Bronchial smooth muscle cell (primary cell): ENCODE results near the gene RPUSD3. TPM values are rescaled to one million over a fixed set of nuclear protein-coding genes. Genes with fewer than 3 reads are reported as not detected.

Experiments used
- total RNA-seq: library from RNA; depleted of rRNA; stranded (reverse); fragments of >200 nt; gene quantifications from 2 replicates; pipeline ENCODE4 v1.2.1, GENCODE V29; 2014

RPUSD3 gene
- 19.5 and 19.7 TPM in 2 replicates for total RNA-seq

GRCh38 chr3:9843715-9844438 lies at the start of gene RPUSD3:
RPUSD3 (minus strand) TSS chr3:9844008; CDS start chr3:9843990, 18 bp downstream.

GRCh38 chr3:9890249-9891071 lies 46.7 kb upstream of the RPUSD3 start, which contains the start of gene JAGN1:
JAGN1 (plus strand) TSS chr3:9890610; CDS start chr3:9890723, 113 bp downstream.

GRCh38 chr3:9879830-9880549 lies 36.2 kb upstream of the RPUSD3 start, which contains the start of gene CIDEC:
CIDEC (minus strand) TSS chr3:9880253; CDS start chr3:9878486, 1,767 bp downstream.

GRCh38 chr3:9809615-9810432 lies 34.0 kb downstream of the RPUSD3 start, which contains the start of gene TTLL3:
TTLL3 (plus strand) TSS chr3:9810262; CDS start chr3:9810662, 400 bp downstream.

GRCh38 chr3:9792405-9793160 lies 51.2 kb downstream of the RPUSD3 start, which contains the start of the genes ARPC4 and TADA3:
ARPC4 (plus strand) TSS chr3:9793082; CDS start chr3:9793122, 40 bp downstream.
TADA3 (minus strand) TSS chr3:9792473; CDS start chr3:9791466, 1,007 bp downstream.

Other genes with a start within 250 kb of the RPUSD3 start
- 30.1 and 39.3 TPM in 2 replicates for gene MTMR14, start 194.5 kb downstream of the RPUSD3 start, total RNA-seq
- under 0.01 TPM in 1 of 2 replicates, not detected in the other for gene CPNE9, start 140.2 kb downstream of the RPUSD3 start, total RNA-seq
- 10.1 and 14.3 TPM in 2 replicates for gene BRPF1, start 112.3 kb downstream of the RPUSD3 start, total RNA-seq
- gene OGG1, start 94.1 kb downstream of the RPUSD3 start, total RNA-seq, result 23.5 and 24.7 TPM in 2 replicates
- gene CAMK1, start 74.1 kb downstream of the RPUSD3 start, total RNA-seq, result 38.5 and 52.0 TPM in 2 replicates
- 39.2 and 62.9 TPM in 2 replicates for gene TADA3, start 51.5 kb downstream of the RPUSD3 start, total RNA-seq
- 168 and 191 TPM in 2 replicates for gene ARPC4, start 50.9 kb downstream of the RPUSD3 start, total RNA-seq
- 20.3 and 43.4 TPM in 2 replicates for gene TTLL3, start 33.7 kb downstream of the RPUSD3 start, total RNA-seq
- gene CIDEC, start 36.2 kb upstream of the RPUSD3 start, total RNA-seq, result not detected in 2 replicates
- 26.3 and 43.4 TPM in 2 replicates for gene JAGN1, start 46.6 kb upstream of the RPUSD3 start, total RNA-seq
- gene IL17RE, start 58.8 kb upstream of the RPUSD3 start, total RNA-seq, result 0.52 and 0.63 TPM in 2 replicates
- gene IL17RC, start 73.1 kb upstream of the RPUSD3 start, total RNA-seq, result 25.4 and 37.8 TPM in 2 replicates
- 20.0 and 45.3 TPM in 2 replicates for gene CRELD1, start 89.8 kb upstream of the RPUSD3 start, total RNA-seq
- gene PRRT3, start 108.4 kb upstream of the RPUSD3 start, total RNA-seq, result 1.9 and 3.0 TPM in 2 replicates
- gene EMC3, start 142.8 kb upstream of the RPUSD3 start, total RNA-seq, result 67.1 and 70.9 TPM in 2 replicates
- 1.0 and 3.6 TPM in 2 replicates for gene FANCD2, start 182.4 kb upstream of the RPUSD3 start, total RNA-seq